ENCODE measurements around the gene TTC32.
"Not testable (repeated sequence)": the region's sequence is repeated elsewhere in the genome, so short reads cannot be mapped to it uniquely, and the experiment has no call there.

TTC32 gene

DNA sequence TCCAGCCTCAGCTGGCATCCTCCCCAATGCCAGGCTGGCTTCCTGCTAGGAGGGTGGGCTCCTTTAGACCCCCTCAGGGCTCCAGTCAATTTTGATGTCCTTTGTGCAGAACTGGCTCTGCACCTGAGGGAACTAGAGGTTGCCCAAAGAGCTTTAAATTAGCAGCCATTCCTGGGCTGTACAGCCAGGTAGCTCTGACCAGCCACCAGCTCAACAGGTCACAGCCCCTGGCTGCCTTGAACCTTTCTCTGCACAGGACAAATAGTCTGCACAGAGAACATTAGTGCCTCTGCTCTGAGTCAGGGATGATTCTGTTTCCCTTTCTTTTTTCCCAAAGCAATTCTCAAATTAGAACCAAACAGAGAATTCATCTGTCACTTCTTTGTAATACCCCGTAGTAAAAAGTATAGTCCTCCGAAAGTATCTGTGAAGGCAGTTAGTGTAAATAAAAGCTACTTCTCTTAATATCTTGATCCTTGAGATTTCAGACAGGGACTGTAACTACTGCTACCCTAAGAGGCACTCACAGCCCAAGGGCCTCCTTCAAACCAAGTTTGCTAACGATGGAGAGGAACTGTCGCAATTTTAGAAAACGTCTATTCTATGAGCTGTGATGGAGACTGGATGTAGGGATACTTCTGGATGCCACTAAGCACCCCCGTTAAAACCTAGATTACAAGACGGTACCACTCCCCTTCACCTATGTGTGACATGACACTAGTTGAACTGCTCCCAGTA, 3.0 kb downstream of the TTC32 start:
- no peak for DNase-seq

DNA sequence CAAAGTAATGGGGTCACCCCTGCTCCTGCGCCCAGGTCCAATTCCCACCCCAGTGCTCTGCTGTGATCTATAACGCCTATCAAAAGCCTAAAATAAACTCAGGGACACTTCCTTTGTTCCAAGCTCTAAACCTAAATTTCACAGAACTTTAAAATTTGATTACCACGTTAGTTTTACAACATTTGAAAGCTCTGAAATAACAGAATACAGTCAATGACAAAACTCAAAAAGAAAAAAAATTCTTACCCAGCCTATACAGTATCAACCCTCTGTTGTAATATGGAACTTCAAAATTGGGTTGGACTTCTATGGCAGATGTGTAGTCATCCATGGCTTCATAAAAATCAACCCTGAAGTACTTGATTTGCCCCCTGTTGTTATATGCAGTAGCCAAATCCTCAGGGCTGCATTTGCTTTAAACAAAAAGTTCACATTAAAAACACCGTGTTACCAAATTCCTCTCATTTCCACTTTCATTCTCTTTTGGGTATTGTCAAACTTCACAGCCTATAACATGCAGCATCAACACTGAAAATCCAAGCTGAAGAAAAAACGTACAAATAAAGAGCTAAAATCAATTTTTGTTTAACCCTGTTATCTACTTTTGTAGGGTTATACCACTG, 4.0 kb downstream of the TTC32 start:
- DNase-seq = no peak

DNA sequence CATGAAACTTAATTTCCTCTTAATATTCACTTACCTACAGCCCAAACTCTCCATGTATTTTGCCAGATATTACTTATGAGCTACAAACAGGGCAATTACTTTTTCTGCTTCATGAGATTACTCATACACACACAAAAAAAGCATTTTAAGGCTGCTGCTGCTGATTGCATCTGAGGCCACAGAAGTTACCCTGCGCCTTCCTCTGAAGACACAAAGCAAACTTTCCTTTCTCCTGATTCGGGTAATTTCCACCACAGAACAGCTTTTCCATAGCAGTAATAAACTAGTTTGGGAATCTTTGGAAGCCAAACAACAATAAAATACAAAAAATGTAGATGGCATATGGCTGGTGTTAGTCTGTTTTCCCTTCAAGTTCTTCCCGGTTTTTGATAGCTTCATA, 6.2 kb downstream of the TTC32 start:
- DNase-seq = no peak

DNA sequence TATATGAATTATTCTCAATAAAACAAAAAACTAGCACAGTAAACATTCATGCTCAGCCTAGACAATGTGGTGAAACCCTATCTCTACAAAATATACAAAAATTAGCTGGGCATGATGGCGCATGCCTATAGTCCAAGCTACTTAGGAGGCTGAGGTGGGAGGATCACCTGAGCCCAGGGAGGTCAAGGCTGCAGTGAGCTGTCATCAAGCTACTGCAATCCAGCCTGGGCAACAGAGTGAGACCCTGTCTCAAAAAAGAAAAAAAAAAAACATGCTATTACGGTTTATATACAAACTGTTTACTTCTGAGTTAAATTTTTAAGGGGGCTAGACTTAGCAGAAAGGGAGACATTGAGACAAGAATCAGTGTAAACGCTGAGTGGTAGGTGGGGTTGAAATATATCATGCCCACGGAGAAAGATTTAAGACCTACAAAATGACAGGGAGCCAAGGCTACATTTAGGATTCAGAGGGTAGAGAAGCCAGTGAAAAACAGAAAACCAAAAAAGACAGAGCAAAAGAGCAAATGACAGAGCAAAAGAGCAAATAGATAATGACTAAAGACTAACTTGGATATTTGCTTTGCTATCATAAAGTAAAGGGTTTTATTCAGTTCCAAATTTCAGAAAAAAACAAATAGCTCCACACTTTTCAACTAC, 7.5 kb downstream of the TTC32 start:
- no peak for DNase-seq

DNA sequence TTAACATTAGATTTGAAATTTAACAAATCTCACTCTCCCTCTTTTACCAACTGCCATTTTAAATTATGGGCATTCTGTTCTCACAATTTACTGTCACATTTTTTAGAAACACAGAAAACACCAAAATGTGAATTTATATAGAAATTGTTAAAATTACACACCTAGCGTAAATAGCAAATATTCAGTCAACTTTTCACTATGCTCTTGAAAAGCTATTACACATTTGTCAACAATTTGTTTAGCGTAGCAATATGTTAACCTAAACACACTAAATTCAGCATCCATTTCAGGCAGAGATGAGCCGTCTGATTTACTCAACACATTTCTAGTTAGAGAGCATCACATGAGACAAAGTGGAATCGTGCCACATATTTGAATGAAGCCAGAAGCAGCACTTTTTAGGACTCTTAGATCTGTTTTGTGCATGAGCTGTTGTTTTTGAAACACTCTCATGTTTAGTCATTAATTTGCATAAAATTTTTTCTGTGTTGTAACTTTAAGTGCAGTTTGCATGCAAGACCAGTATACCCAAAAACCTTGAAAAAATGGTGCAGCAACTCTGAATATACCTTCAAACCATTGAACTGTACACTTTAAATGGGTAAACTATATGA, 8.2 kb downstream of the TTC32 start:
- no peak for DNase-seq

DNA sequence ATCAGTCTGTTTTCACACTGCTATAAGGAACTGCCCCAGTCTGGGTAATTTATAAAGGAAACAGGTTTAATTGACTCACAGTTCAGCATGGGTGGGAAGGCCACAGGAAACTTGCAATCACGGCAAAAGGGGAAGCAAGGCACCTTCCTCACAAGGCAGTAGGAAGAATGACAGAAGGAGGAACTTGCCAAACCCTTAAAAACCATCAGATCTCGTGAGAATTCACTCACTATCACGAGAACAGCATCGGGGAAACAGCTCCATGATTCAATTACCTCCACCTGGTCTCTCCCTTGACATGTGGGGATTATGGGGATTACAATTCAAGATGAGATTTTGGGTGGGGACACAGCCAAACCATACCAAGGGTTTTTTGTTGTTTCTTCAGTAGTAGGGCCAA, 9.8 kb downstream of the TTC32 start:
- not testable (repeated sequence) for DNase-seq

DNA sequence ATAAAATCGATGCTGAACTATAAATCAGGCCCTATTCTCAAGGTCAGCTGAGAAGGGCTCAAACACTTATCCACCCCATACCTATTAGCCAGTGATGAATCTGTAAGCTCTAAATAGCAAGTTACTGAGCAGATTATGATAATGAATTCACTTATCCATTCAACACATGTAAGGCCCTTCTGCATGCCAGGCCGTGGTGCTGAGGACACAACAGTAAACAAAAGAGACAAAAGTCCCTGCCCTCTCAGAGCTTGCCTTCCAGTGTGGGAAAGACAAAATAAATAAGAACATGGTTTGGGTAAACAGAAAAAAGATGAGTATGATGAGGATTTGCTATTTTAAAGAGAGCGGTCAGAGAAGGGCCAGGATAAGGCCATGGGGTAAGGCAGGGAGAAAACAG, 11.7 kb downstream of the TTC32 start:
- no peak for DNase-seq

DNA sequence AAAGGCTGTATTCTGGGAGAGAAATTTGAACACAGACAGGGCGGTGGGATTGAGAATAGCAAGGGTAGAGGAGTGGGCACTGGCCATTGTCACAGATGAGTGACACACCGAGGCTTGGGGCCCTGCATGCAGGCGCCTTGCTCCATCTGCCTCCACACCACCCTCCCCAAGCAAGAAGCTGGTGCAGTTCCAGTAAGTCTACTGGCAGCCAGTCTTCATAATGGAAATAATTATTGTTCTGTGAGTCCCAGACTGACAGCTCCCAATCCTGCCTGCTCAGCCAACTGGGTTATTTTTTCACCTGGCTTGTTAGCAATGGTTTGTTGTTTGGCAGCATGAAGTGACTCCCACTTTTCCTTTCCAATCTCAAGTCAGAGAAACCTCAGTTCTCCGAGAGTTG, 13.0 kb downstream of the TTC32 start:
- no peak for DNase-seq

DNA sequence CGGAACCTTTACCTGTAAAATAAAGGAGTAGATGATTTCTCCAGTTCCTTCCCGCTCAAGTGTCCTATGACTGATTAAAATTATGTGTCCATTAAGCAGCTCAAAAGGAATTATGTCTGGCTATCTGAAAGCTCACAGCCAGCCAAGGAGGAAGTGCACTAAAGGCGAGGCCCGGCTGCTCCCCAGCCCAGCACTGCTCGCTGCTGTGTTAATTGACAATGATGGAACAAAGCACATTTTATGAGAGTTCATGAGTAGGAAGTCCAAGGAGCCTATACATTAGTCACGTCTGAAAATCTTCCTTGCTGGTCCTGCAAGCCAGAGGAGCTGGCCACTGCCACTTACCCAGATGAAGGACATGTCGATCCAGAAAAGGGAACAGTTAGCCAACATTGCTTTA, 14.3 kb downstream of the TTC32 start:
- DNase-seq = no peak

DNA sequence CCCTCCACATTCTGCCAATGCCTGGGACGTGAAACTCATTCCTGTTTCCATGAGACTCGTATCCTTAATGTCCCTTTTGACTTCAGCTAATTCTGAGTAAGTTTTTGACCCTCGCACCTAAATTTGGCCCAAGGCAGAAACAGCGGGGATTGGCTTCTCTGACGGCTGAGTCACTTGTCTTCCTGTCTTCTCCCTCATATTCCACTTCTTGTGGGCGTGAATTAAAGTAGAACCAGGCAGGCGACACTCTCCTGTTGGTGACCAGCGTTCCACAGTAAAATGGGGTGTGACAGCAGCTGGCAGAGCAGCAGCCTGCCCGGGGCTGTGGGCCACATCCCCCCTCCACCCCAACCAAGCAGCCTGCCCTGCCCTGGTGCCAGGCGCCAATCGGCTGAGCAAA, 15.5 kb downstream of the TTC32 start:
- DNase-seq = no peak

DNA sequence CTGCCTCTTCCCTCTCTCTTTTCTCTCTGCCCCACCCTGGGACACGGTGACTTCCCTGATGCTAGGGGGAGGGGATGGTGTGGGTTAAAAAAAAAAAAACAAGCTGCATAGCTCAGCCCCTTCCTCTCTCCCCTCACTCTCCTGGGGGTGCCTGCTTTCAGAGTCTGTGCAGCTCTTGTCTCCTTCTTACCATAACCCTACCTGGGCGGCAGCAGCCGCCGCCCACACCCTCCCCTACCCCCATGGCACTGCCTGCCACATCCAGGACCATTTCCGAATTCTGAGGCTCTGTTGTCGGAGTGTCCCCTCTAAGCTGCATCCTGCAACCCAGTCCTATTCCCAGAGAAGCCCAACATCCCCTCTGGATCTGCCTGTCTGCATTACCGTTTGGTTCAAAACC, 16.0 kb downstream of the TTC32 start:
- no peak for DNase-seq

DNA sequence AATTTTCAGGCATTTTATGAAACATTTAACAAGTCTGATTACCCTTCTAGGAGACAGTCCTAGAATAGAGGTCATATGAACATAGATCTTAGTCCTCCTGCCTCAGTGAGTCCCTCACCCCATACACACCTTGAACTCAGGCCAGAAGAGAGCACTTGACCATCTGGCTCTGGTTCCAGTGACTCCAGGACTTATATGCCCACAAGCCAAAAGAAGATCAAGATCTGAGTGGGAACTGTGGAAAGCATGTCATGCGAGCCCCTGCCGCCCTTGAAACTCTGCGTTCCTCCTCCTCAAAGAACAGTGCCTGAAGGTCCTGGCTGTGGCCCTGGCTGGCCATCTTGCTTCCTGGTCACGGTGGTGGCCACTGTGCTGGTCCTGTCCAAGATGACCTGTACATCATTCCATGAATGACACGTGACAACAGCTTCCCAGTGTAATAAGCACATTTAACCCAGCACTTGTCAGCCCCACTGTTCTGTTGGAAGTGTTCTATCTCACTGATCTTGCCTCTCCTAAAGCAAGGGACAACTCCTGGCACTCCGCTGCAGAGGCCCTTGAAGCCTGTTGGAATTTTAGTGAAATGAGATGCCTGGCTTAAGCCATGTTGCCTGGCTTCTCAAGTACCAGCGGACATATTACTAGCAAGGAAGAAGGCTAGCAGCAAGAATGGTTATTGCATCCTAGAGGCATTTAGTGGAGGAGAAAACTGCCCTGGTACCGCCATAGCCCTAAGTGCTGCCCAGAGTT, 17.6 kb downstream of the TTC32 start:
- DNase-seq = no peak

DNA sequence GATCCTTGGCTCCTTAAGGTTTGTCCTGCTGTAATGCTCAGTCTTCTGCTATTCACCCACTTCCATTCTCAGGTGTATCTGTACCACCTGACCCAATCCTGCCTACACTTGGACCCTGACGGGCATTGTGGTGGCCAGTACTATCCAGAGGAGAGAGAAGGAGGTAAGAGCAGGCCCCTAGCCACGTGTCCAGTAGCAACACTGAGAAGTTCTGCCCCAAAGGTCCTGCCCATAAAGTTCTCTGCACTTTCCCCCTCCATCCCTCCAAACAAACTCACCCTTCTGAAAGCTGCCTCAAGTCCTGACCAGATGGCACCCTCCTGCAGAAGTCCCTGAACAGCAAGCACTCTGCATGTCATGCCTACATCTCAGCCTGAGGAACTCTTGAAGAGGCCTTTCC, 18.3 kb downstream of the TTC32 start:
- no peak for DNase-seq

DNA sequence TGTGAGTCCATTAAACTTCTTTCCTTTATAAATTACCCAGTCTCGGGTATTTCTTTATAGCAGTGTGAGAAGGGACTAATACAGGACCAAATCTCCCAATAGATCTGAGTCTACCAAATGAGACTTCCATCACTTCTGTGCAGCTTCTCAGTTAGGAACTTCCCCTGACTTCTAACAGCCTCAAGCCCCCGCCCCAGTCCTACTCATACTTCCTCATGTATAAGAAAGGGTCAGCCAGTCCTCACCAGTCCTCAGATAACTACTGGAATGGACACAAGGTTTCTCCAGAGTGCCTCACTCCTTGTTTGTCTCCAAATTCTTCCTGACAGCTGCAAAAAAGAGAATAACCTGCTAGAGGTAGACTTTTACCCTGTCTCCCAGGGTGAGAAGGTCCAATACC, 19.5 kb downstream of the TTC32 start:
- DNase-seq = no peak

DNA sequence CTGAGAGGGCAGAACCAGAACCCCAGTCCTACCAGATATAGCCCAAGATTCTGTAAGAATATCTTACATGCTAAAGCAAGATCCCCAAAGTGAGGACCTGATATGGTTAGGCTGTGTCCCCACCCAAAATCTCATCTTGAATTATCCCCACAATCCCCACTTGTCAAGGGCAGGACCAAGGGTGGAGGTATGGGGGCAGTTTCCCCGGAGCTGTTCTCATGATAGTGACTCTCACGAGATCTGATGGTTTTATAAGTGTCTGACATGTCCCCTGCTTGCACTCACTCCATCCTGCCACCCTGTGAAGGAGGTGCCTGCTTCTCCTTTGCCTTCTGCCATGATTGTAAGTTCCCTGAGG, 19.9 kb downstream of the TTC32 start:
- no peak for DNase-seq

DNA sequence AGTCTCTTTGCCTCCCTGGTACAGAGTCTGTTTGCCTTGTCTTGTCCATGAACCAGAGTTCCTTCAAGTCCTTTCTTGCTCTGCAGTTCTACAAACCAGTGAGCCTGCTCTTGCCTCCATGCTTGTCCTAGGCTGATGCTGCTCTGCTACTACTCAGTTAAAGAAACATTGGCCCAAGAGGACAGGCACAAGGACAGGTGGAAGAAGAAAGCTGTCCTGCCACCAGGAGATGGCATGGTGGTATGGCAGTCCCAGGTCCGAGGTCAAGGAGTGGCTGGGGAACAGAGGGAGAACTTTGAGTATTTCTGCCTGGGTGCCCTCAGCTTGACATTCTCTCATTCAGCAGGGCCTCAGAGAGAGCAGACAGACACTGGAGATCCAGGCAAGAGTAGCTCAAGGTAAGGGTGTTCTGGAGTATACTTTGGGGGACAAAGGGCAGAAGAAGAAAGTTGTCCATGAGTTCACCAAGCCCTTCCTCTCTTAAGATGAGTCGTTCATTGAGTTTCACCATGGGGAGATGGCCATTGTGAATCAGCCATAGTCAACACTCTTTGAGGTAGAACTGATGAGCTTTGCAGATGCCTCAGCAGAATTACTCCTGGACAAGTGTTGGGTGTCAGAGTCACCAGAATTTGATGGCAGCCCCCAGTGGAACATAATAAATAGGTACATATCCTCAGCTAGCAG, 20.4 kb downstream of the TTC32 start:
- DNase-seq = no peak

DNA sequence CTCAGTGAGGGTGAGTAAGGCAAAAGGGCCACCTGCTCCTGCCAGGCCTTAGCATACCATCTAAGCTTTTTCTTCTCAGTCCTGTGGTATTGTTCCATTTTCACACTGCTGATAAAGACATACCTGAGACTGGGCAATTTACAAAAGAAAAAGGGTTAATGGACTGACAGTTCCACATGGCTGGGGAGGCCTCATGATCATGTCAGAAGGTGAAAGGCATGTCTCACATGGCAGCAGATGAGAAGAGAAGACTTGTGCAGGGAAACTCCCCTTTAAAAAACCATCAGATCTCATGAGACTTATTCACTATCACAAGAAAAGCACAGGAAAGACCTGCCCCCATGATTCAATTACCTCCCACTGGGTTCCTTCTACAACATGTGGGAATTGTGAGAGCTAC, 21.6 kb downstream of the TTC32 start:
- not testable (repeated sequence) for DNase-seq

DNA sequence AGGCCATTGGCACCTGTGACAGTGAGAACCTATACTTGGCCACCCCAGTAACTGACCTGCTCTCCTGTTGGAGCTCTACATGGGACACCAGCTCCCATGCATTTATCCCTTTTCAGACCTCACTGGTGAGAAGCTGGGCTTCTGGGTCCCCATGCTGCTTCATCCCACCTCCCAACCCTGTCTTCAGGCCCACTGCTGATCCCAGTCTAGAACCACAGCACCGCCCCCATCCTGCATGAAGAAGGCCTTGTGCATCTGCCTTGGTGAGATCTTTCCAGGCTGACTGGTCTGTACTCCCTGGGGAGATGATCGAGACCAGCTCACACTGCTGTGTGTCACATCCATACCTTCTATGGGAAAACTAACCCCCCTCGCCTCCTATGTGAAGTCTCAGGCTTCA, 22.7 kb downstream of the TTC32 start:
- DNase-seq = no peak

DNA sequence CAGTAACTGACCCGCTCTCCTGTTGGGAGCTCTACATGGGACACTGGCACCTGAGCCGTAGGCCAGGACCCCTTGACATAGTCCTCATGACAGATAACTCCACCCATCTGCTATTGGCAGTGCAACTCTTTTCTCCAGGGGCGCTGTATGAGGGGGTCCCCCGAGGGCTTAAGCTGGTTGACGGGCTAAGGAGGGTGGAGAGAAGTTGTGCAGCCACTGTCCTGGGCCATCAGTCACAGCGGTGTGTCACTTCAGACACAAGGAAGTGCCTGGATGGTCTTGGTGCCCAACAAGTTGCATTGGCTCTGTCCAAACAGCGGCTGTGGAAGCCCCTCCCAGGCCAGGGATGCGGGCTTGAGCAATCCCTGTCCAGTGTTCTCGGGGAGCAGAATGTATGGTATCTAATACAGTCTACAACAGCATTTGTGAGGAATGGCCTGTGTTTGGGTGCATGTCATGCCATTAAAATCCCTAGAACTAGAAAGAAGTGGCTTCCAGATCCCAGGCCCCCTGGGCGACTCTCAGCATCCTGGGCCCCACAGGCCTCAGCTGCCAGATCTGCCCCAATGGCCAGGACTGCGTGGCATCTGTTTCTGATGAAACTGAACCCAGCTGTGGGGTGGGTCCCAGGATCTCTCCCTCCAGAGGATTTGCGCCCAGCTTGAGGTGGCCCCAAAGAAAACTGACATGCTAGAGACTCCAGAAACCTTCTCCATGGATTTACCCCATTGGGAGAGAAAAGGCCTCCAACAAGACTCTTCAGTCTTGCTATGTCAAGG, 23.3 kb downstream of the TTC32 start:
- no peak for DNase-seq

DNA sequence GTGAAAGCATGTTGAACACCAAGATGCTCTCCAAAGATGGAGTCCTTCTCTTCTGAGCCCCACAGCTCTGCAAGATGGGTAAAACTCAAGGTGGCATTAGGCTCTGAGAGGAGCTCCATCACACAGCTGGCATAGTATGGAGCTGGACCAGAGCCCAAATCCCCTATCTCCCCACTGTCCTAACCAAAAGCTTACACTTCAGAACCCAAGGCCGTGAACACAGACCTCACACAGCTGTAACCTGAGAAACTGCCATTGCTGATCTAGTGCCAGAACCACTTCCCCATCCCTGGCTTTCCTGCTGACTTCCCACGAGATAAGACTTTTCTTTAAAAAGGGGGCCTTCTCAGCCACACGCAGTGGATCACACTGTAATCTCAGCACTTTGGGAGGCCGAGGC, 25.0 kb downstream of the TTC32 start:
- no peak for DNase-seq

DNA sequence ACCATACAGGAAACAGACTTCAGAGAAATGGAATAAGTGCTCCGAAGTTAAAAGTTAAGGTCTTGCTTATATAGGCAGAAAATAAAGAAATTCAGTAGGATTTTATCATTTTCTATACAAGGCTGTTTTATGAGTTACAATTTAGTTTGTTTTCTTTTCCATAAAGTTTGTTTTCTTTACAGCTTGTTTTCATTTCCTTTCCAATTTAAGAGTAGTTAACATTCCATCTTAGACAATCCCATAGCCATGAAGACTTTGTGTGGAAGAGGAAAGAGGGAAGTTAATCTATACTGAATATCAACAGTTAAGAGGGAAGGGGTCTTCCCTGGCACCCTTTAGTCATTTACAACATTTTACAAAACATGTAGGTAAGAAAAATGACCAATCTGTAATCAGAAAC, 26.5 kb downstream of the TTC32 start:
- DNase-seq = no peak

DNA sequence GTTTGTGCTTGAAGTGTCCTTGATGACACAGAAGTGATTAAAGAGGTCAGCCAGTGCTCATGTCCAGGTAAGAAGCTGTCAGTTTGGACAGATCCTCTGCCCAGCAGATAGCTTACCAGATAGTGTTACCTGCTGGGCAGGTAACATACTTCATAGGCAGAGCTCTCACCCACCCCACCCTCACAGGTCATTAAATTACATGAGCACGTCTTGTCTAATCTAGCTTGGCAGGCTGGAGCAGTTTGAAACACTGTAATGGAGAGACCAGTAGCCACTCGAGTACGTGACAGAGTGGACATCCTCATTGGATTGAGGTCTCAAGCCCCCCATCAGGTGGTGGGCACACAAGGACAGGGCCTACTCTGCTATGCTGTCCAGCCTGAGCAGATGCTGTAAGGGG, 27.1 kb downstream of the TTC32 start:
- no peak for DNase-seq
